Lung (tissue), 12 donors: ENCODE results near the gene MYPOP. TPM values are rescaled to one million over a fixed set of nuclear protein-coding genes. Genes with fewer than 3 reads are reported as not detected.

Source experiments
- ATAC-seq: fragments of 200-7000 bp; cut with Tn5 transposase; one replicate; pipeline ENCODE4 v1.9.1; 2020; ENCODE audit warnings: moderate number of reproducible peaks; ENCODE audit not compliant: insufficient read depth, low FRiP score
- DNase-seq, 3 donors: peaks; one replicate each; pipeline ENCODE4 v3.0.0-alpha.2; 2013 to 2017
- H3K27ac ChIP-seq, 2 donors: one replicate each; pipeline ENCODE4 v1.5.1; 2013; ENCODE audit warnings: mild to moderate bottlenecking in 2 of 2, moderate library complexity in 2 of 2, control low read depth in 1 of 2, inconsistent platforms in 1 of 2, low read depth in 1 of 2, low read length in 1 of 2
- H3K27me3 ChIP-seq, 3 donors: one replicate each; pipeline ENCODE4 v1.5.1; 2013; ENCODE audit warnings: low read length in 2 of 3; ENCODE audit not compliant: control insufficient read depth in 3 of 3, insufficient read depth in 3 of 3
- H3K36me3 ChIP-seq, 4 donors: one replicate each; pipeline ENCODE4 v1.5.1; 2013; ENCODE audit warnings: low read length in 4 of 4, mild to moderate bottlenecking in 1 of 4, moderate library complexity in 1 of 4; ENCODE audit not compliant: control insufficient read depth in 4 of 4, insufficient read depth in 4 of 4
- H3K4me1 ChIP-seq, 5 donors: one replicate each; pipeline ENCODE4 v1.5.1; 2013; ENCODE audit warnings: low read length in 5 of 5, mild to moderate bottlenecking in 2 of 5, moderate library complexity in 1 of 5; ENCODE audit not compliant: control insufficient read depth in 5 of 5, insufficient read depth in 5 of 5
- H3K4me3 ChIP-seq: one replicate; pipeline ENCODE4 v1.5.1; 2013; ENCODE audit warnings: mild to moderate bottlenecking, control low read depth, moderate library complexity
- H3K9ac ChIP-seq, 2 donors: one replicate each; pipeline ENCODE4 v1.5.1; 2013; ENCODE audit warnings: low read length in 2 of 2, control low read depth in 1 of 2; ENCODE audit not compliant: insufficient read depth in 1 of 2
- H3K9me3 ChIP-seq, 4 donors: one replicate each; pipeline ENCODE4 v1.5.1; 2013; ENCODE audit warnings: low read length in 3 of 4, mild to moderate bottlenecking in 1 of 4, moderate library complexity in 1 of 4; ENCODE audit not compliant: control insufficient read depth in 4 of 4, insufficient read depth in 3 of 4
- WGBS, 2 donors: extraction: QIAGEN DNeasy Blood & Tissue Kit; methylation state at CpG; one replicate each; pipeline ENCODE4 v1.1.7; 2013; 5-methylcytosine and 5-hydroxymethylcytosine counted together
- polyA plus RNA-seq, 2 donors: library from polyadenylated mRNA; stranded (reverse); fragments of 200-250 nt; gene quantifications; one replicate each; pipeline ENCODE4 v1.2.1, GENCODE V29; 2013
- total RNA-seq, 2 donors: library from RNA; depleted of rRNA in 1 of 2; stranded (reverse); fragments of >200 nt in 1 of 2; gene quantifications; one replicate each; pipeline ENCODE4 v1.2.1, GENCODE V29; 2014 to 2021
- TF ChIP-seq, protein P1 (sequence below): IDR thresholded peaks from 2 replicates; pipeline ENCODE4 v1.5.1; 2012; ENCODE audit warnings: mild to moderate bottlenecking; ENCODE audit errors: control extremely low read depth, extremely low read depth
- donor health status: control.
- donor health status: control.
- donor health status: Bipolar disorder and iron deficiency.
- donor health status: healthy.
- donor health status: DM: yes; HTN: yes; CAD: no.

MYPOP gene
- total and polyA plus RNA-seq, 4 donors, result 2.9 to 6.7 (median 4.5) TPM

GRCh38 chr19:45902651-45903625 lies 525 bp upstream of the MYPOP start:
- TF ChIP-seq, protein P1, sequence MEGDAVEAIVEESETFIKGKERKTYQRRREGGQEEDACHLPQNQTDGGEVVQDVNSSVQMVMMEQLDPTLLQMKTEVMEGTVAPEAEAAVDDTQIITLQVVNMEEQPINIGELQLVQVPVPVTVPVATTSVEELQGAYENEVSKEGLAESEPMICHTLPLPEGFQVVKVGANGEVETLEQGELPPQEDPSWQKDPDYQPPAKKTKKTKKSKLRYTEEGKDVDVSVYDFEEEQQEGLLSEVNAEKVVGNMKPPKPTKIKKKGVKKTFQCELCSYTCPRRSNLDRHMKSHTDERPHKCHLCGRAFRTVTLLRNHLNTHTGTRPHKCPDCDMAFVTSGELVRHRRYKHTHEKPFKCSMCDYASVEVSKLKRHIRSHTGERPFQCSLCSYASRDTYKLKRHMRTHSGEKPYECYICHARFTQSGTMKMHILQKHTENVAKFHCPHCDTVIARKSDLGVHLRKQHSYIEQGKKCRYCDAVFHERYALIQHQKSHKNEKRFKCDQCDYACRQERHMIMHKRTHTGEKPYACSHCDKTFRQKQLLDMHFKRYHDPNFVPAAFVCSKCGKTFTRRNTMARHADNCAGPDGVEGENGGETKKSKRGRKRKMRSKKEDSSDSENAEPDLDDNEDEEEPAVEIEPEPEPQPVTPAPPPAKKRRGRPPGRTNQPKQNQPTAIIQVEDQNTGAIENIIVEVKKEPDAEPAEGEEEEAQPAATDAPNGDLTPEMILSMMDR, result no peak
- DNase-seq (peak; percentile 99), ATAC-seq (peak; percentile 95)
- H3K36me3 ChIP-seq, result peaks cover 2 to 8% (median 4%) of the 10 kb centered on the region in 4 donors
- H3K9me3 ChIP-seq, result no peaks in the 10 kb centered on the region
- WGBS, 2 donors, result 1 to 2% methylated on average over 62 to 73 of the region's 73 CpGs
- H3K4me3 ChIP-seq, result peak overlapping the region; percentile 76
- H3K9ac ChIP-seq, result peak overlapping the region in 1 of 2 donors; percentile 23
- H3K27ac ChIP-seq, result peak overlapping the region; percentile 57 to 62
- H3K27me3 ChIP-seq, result no peaks in the 10 kb centered on the region
- peaks cover 0 to 14% (median 6%) of the 10 kb centered on the region in 5 donors for H3K4me1 ChIP-seq

- Histone ChIP-seq H3K4me3 (peak overlapping the region; percentile 76), H3K4me1 (peaks cover 0 to 14% (median 6%) of the 10 kb centered on the region in 5 donors), H3K27me3 (no peaks in the 10 kb centered on the region), H3K27ac (no peak overlapping the region), H3K36me3 (peaks cover 2 to 8% (median 5%) of the 10 kb centered on the region in 4 donors), H3K9me3 (no peaks in the 10 kb centered on the region), H3K9ac (no peak overlapping the region)
- TF ChIP-seq, protein P1, result no peak
- 8 to 11% methylated on average over 67 to 69 of the region's 69 CpGs for WGBS, 2 donors
- ATAC-seq (no peak), DNase-seq (peak; percentile 43 to 67 (median 50))
These were observed 941 bp downstream of the MYPOP start for GRCh38 chr19:45901432-45901911.

GRCh38 chr19:45900738-45901431 lies 1.5 kb downstream of the MYPOP start:
- Histone ChIP-seq H3K27me3 (no peaks in the 10 kb centered on the region), H3K9ac (no peak overlapping the region), H3K9me3 (no peaks in the 10 kb centered on the region), H3K36me3 (peaks cover 2 to 11% (median 6%) of the 10 kb centered on the region in 4 donors), H3K4me3 (peak overlapping the region; percentile 76), H3K4me1 (peaks cover 0 to 14% (median 6%) of the 10 kb centered on the region in 5 donors), H3K27ac (no peak overlapping the region)
- no peak for DNase-seq
- TF ChIP-seq, protein P1, result no peak
- WGBS, 2 donors, result 72 to 73% methylated on average over 22 of the region's 22 CpGs
- no peak for ATAC-seq
